Natural killer cell (primary cell): Measurements from ENCODE around the gene ZNF664. TPM values are rescaled to one million over a fixed set of nuclear protein-coding genes. Genes with fewer than 3 reads are reported as not detected.

Experiments used
- ATAC-seq, 3 donors: fragments of 150-1000 bp in 2 of 3; fragments of 200-7000 bp in 1 of 3; cut with Tn5 transposase; 1 replicate in 1 of 3; 2 replicates in 2 of 3; pipeline ENCODE4 v1.10.0; 2021; ENCODE audit warnings: mild to moderate bottlenecking in 2 of 3, moderate library complexity in 2 of 3
- DNase-seq, 2 donors: peaks; one replicate each; pipeline versions ENCODE4 v3.0.0 to v3.0.0-alpha.2; 2013 to 2021; ENCODE audit warnings: mixed read lengths in 1 of 2
- H3K27ac ChIP-seq: one replicate; pipeline ENCODE4 v1.5.1; 2013; ENCODE audit warnings: mild to moderate bottlenecking, low read length
- H3K27me3 ChIP-seq: one replicate; pipeline ENCODE4 v1.6.1; 2013; ENCODE audit warnings: low read length; ENCODE audit not compliant: control insufficient read depth, insufficient read depth
- H3K36me3 ChIP-seq: one replicate; pipeline ENCODE4 v1.6.1; 2013; ENCODE audit warnings: low read length; ENCODE audit not compliant: control insufficient read depth, insufficient read depth
- H3K4me1 ChIP-seq: one replicate; pipeline ENCODE4 v1.6.1; 2013; ENCODE audit warnings: low read length; ENCODE audit not compliant: control insufficient read depth, insufficient read depth
- H3K4me3 ChIP-seq: one replicate; pipeline ENCODE4 v1.5.1; 2013; ENCODE audit warnings: low read length
- H3K9me3 ChIP-seq: one replicate; pipeline ENCODE4 v1.6.1; 2013; ENCODE audit warnings: low read length; ENCODE audit not compliant: control insufficient read depth, insufficient read depth
- H3K27ac Mint-ChIP-seq, 2 donors: one replicate each; pipeline ENCODE4 v1.8.0; 2022; ENCODE audit warnings: mild to moderate bottlenecking in 2 of 2, mixed read lengths in 2 of 2, moderate library complexity in 1 of 2
- H3K27me3 Mint-ChIP-seq, 2 donors: one replicate each; pipeline ENCODE4 v1.8.0; 2022; ENCODE audit warnings: low read depth in 2 of 2, mixed read lengths in 2 of 2
- H3K36me3 Mint-ChIP-seq: one replicate; pipeline ENCODE4 v1.8.0; 2022; ENCODE audit warnings: mixed read lengths
- H3K4me1 Mint-ChIP-seq, 2 donors: one replicate each; pipeline ENCODE4 v1.8.0; 2022; ENCODE audit warnings: mixed read lengths in 2 of 2
- H3K4me3 Mint-ChIP-seq: one replicate; pipeline ENCODE4 v1.8.0; 2022; ENCODE audit warnings: mild to moderate bottlenecking, moderate library complexity, mixed read lengths
- H3K9me3 Mint-ChIP-seq, 2 donors: one replicate each; pipeline ENCODE4 v1.8.0; 2022; ENCODE audit warnings: mixed read lengths in 2 of 2
- WGBS: methylation state at CpG from one replicate; pipeline ENCODE4 v1.1.7; 2013; ENCODE audit warnings: missing lambda C conversion rate; ENCODE audit not compliant: insufficient coverage; 5-methylcytosine and 5-hydroxymethylcytosine counted together
- intact Hi-C: fragments of 100-400 bp; cut with micrococcal nuclease; formaldehyde crosslinking; loops from one replicate; pipeline ENCODE4 v1.14.2; 2022
- total RNA-seq, 4 donors: library from RNA; stranded (reverse); fragments of 120-200 nt in 1 of 4; gene quantifications; one replicate each; pipeline versions ENCODE4 v1.2.3 to v1.2.4, GENCODE V29; 2013 to 2022
- TF ChIP-seq, protein P1 (sequence below): fragments of 200-600 bp; IDR thresholded peaks from one replicate; pipeline ENCODE4 v1.8.0; 2022; ENCODE audit warnings: antibody characterized with exemption

Gene ZNF664
- total RNA-seq, 3 donors from 2014 or later (not counting 1 experiment from before 2014, with no cell fraction given), result 36.0 to 47.3 (median 46.9) TPM

DNA sequence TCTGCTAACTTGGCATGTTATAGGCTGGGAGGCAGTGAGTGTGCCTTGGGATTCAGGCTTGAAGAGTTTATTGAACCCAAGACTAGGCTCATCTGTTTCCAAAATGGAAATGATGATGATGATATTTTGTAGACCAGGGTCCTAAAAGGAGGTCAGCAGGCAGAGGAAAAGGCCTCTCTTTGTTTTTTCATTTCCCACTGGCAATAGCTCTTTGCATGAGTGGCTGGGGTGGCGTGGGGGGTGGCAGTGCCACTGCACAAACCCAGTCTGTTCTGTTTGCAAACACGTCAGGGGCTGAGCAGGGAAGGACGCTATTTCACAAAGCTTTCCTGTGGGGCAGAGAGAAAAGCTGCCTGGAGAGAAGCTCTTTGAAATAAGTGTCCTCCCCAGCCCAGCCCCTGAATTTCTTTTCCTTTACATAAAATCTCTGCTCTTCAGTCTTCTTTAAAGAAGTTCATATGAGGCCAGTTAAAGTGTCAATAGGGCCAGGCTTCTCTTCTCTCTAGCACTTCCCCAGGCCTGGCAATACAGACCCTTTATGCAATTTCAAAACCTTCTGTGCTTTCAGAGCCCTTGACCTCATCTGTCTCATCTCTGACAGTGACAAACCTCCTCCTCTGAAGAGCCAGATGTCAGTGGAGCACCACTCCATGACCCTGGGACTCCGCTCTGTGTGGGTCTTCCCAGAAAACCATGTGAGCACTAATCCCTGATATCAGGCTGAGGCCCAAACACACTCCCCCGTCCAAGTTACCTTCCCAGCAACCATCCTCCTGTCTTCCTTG, 72.8 kb downstream of the ZNF664 start:
- Histone ChIP-seq H3K27me3 (no peaks in the 10 kb centered on the region), H3K36me3 (no peaks in the 10 kb centered on the region), H3K4me1 (no peaks in the 10 kb centered on the region), H3K27ac (no peak overlapping the region), H3K9me3 (peaks cover 15% of the 10 kb centered on the region), H3K4me3 (no peak overlapping the region)
- peaks cover 10% of the 10 kb centered on the region for H3K36me3 Mint-ChIP-seq
- H3K27me3 Mint-ChIP-seq, result no peaks in the 10 kb centered on the region
- peaks cover 0 to 7% of the 10 kb centered on the region in 2 donors for H3K9me3 Mint-ChIP-seq
- no peak overlapping the region for H3K27ac Mint-ChIP-seq
- intact Hi-C loops, result no loop called here
- ATAC-seq (no peak), DNase-seq (no peak)
- no peak overlapping the region for H3K4me3 Mint-ChIP-seq
- TF ChIP-seq, protein P1, sequence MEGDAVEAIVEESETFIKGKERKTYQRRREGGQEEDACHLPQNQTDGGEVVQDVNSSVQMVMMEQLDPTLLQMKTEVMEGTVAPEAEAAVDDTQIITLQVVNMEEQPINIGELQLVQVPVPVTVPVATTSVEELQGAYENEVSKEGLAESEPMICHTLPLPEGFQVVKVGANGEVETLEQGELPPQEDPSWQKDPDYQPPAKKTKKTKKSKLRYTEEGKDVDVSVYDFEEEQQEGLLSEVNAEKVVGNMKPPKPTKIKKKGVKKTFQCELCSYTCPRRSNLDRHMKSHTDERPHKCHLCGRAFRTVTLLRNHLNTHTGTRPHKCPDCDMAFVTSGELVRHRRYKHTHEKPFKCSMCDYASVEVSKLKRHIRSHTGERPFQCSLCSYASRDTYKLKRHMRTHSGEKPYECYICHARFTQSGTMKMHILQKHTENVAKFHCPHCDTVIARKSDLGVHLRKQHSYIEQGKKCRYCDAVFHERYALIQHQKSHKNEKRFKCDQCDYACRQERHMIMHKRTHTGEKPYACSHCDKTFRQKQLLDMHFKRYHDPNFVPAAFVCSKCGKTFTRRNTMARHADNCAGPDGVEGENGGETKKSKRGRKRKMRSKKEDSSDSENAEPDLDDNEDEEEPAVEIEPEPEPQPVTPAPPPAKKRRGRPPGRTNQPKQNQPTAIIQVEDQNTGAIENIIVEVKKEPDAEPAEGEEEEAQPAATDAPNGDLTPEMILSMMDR, result no peak
- H3K4me1 Mint-ChIP-seq, result no peaks in the 10 kb centered on the region
- 85% methylated on average over 5 of the region's 5 CpGs for WGBS

DNA sequence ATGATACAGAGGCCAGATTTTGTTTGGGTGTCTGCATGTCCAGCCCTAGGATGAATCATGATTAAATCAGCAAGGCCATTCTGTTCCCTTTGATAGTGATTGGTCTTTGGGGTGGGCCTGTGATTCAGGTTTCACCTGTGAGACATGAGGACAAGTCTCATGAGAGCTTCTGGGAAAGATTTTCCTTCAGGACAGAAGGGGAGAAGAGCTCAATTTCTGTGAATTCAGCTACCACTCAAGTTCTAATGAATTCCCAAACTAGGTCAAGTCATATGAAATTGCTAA, 73.4 kb downstream of the ZNF664 start:
- Histone ChIP-seq H3K27ac (no peak overlapping the region), H3K9me3 (peaks cover 15% of the 10 kb centered on the region), H3K4me3 (no peak overlapping the region), H3K27me3 (no peaks in the 10 kb centered on the region), H3K36me3 (no peaks in the 10 kb centered on the region), H3K4me1 (no peaks in the 10 kb centered on the region)
- Mint-ChIP-seq H3K4me3 (no peak overlapping the region), H3K9me3 (peaks cover 0 to 7% of the 10 kb centered on the region in 2 donors), H3K4me1 (no peaks in the 10 kb centered on the region), H3K36me3 (peaks cover 10% of the 10 kb centered on the region), H3K27ac (no peak overlapping the region), H3K27me3 (no peaks in the 10 kb centered on the region)
- TF ChIP-seq, protein P1, result no peak
- DNase-seq (no peak), ATAC-seq (no peak)
- intact Hi-C loops, result no loop called here

DNA sequence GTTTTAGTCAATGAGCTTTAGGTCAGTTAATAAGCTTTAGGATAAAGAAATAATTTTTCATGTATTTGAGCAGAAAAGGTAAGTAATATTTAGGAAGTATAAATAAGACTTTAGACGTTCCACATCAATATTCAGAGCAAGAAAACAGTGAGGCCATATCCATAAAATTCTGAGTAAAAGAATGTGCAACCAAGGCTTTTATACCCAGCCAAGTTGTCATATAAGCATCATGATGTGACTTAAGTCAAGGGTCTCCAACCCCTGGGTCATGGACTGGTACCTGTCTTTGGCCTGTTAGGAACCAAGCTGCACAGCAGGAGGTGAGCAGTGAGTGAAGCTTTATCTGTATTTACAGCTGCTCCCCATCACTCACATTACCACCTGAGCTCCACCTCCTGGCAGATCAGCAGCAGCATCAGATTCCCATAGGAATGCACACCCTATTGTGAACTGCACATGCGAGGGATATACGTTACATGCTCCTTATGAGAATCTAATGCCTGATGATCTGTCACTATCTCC, 74.1 kb downstream of the ZNF664 start:
- no peak overlapping the region for H3K4me3 Mint-ChIP-seq
- TF ChIP-seq, protein P1, result no peak
- no peak overlapping the region for H3K4me3 ChIP-seq
- H3K27me3 ChIP-seq, result no peaks in the 10 kb centered on the region
- H3K36me3 Mint-ChIP-seq, result peaks cover 10% of the 10 kb centered on the region
- H3K9me3 Mint-ChIP-seq, result peaks cover 0 to 7% of the 10 kb centered on the region in 2 donors
- H3K27ac Mint-ChIP-seq, result no peak overlapping the region
- no peaks in the 10 kb centered on the region for H3K36me3 ChIP-seq
- H3K4me1 ChIP-seq, result no peaks in the 10 kb centered on the region
- ATAC-seq (no peak), DNase-seq (no peak)
- 93% methylated on average over 3 of the region's 3 CpGs for WGBS
- no peak overlapping the region for H3K27ac ChIP-seq
- peaks cover 15% of the 10 kb centered on the region for H3K9me3 ChIP-seq
- intact Hi-C loops, result no loop called here
- H3K4me1 Mint-ChIP-seq, result no peaks in the 10 kb centered on the region
- no peaks in the 10 kb centered on the region for H3K27me3 Mint-ChIP-seq
